ENCODE results near the gene P4HB. TPM values are rescaled to one million over a fixed set of nuclear protein-coding genes. Genes with fewer than 3 reads are reported as not detected.

The P4HB gene
- total RNA-seq, 1 donor from 2014 or later, result 309 TPM

GRCh38 chr17:81839301-81839700 lies 21.0 kb downstream of the P4HB start:
- intact Hi-C loops (cut with DNase I), result no loop called here
- ATAC-seq (ENCODE audit: poor library complexity), result no peak
- DNase-seq, result no peak

DNA sequence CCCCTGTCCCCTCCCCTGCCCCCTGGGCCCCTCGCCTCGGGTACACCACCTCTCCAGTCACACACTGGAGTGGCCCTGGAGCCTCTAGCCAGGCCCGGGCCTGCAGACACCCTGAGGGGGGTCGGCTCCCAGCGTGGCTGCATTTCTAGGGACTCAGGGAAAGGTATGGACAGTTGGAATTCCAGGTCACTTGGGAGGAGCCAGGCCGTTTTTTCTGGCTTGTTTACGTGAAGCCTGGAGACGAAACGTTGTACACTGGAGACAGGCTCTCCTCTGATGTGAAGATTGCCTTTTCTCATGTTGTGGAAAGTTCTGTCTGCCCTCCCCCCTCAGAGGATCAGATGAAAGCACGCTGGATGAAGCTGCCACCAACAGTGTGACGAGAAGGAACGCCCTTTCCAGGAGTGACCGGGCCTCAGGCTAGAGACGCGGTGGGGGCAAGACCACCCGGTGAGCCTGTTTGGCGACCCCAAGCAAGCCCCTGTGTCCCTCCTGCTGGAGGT lies 21.5 kb downstream of the P4HB start:
- DNase-seq (no peak), ATAC-seq (ENCODE audit: poor library complexity) (no peak)
- intact Hi-C loops (cut with DNase I), result no loop called here

DNA sequence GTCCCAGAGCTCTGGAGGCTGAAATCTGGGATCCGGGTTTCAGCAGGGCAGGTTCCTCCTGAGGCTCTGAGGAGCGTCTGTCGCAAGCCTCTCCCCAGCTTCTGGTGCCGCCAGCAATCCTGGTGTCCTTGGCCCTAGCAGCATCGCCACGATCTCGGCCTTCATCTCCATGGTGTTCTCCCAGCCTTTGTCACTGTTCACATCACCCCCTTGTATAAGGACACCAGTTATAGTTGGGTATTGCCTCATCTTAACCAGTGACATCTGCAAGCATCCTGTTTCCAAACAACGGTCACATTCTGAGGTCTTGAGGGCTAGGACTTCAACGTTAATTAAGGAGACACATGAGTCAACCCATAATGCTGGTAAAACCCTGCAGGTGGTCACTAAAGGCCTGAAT lies 22.7 kb downstream of the P4HB start:
- ATAC-seq (ENCODE audit: poor library complexity) (no peak), DNase-seq (no peak)
- intact Hi-C loops (cut with DNase I), result no loop called here

- ATAC-seq (ENCODE audit: poor library complexity), result no peak
- intact Hi-C loops (cut with DNase I), result no loop called here
Observed at GRCh38 chr17:81834831-81835267, 25.5 kb downstream of the P4HB start, which contains the start of gene PPP1R27. Gene PPP1R27 (minus strand): TSS chr17:81835050. CDS start chr17:81834953, 97 bp downstream.

GRCh38 chr17:81833921-81834830 lies 26.2 kb downstream of the P4HB start:
- DNase-seq (no peak), ATAC-seq (ENCODE audit: poor library complexity) (no peak)
- intact Hi-C loops (cut with DNase I), result no loop called here

More at GRCh38 chr17:81834831-81835267, 25.5 kb downstream of the P4HB start, which contains the start of gene PPP1R27:
- no peak for DNase-seq

GRCh38 chr17:81833160-81833920 lies 27.0 kb downstream of the P4HB start, which contains the start of gene MCRIP1:
Gene MCRIP1 (minus strand): TSS chr17:81833291. CDS start chr17:81824506, 8,785 bp downstream.
- intact Hi-C loops (cut with DNase I), result no loop called here
- peak; percentile 95 for ATAC-seq (ENCODE audit: poor library complexity)
- peak; percentile 98 for DNase-seq

GRCh38 chr17:81832608-81833159 lies 27.7 kb downstream of the P4HB start:
- intact Hi-C loops (cut with DNase I), result no loop called here
- DNase-seq (no peak), ATAC-seq (ENCODE audit: poor library complexity) (peak; percentile 17)

GRCh38 chr17:81831957-81832607 lies 28.3 kb downstream of the P4HB start:
- ATAC-seq (ENCODE audit: poor library complexity) (peak; percentile 20), DNase-seq (no peak)
- intact Hi-C loops (cut with DNase I), result no loop called here

GRCh38 chr17:81831563-81831956 lies 28.8 kb downstream of the P4HB start:
- ATAC-seq (ENCODE audit: poor library complexity), result no peak
- intact Hi-C loops (cut with DNase I), result no loop called here

GRCh38 chr17:81829858-81830257 lies 30.5 kb downstream of the P4HB start:
- intact Hi-C loops (cut with DNase I), result no loop called here

More at GRCh38 chr17:81831563-81831956, 28.8 kb downstream of the P4HB start:
- DNase-seq, result no peak

GRCh38 chr17:81828656-81829055 lies 31.7 kb downstream of the P4HB start:
- DNase-seq (no peak), ATAC-seq (ENCODE audit: poor library complexity) (no peak)
- intact Hi-C loops (cut with DNase I), result no loop called here

More at GRCh38 chr17:81829858-81830257, 30.5 kb downstream of the P4HB start:
- ATAC-seq (ENCODE audit: poor library complexity), result no peak
- no peak for DNase-seq

- intact Hi-C loops (cut with DNase I), result no loop called here
- ATAC-seq (ENCODE audit: poor library complexity), result no peak
- DNase-seq, result no peak
Observed at GRCh38 chr17:81825841-81826466, 34.4 kb downstream of the P4HB start.

- DNase-seq (no peak), ATAC-seq (ENCODE audit: poor library complexity) (no peak)
- intact Hi-C loops (cut with DNase I), result no loop called here
Observed at GRCh38 chr17:81824595-81824994, 35.7 kb downstream of the P4HB start.

DNA sequence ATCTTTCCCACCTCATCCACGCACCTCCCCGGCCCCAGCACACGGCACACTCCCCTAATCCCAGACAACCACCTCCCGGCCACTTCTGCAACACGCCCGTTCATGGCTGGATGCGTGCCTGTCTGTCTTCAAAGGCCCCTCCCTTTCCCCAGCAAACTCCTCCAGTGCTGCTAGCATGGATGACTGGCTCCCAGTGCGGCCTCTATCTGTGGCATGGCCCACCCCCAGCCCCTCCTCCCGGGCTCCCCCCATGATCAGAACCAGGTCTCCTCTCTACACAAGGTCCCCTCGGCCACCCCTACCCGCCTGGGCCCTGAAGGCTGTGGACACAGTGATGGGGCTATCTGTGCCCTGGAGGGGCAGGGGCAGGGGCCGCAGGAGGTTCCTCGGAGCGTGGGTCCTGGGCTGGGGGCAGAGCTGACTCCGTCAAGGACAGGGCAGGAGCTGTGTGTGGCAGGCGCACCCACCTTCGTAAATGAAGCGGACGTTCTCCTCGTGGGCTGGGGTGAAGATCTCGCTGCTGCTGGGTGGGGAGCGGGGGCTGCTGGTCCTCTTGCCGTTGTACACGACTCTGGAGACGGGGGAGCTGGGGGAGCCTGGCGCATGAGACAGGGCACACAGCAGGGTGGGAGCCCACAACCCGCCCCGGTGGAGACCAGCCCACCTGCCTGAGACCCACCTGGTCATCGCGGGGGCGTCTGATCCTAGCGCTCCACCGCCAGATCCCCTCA lies 36.4 kb downstream of the P4HB start:
- DNase-seq (no peak), ATAC-seq (ENCODE audit: poor library complexity) (no peak)
- intact Hi-C loops (cut with DNase I), result no loop called here

DNA sequence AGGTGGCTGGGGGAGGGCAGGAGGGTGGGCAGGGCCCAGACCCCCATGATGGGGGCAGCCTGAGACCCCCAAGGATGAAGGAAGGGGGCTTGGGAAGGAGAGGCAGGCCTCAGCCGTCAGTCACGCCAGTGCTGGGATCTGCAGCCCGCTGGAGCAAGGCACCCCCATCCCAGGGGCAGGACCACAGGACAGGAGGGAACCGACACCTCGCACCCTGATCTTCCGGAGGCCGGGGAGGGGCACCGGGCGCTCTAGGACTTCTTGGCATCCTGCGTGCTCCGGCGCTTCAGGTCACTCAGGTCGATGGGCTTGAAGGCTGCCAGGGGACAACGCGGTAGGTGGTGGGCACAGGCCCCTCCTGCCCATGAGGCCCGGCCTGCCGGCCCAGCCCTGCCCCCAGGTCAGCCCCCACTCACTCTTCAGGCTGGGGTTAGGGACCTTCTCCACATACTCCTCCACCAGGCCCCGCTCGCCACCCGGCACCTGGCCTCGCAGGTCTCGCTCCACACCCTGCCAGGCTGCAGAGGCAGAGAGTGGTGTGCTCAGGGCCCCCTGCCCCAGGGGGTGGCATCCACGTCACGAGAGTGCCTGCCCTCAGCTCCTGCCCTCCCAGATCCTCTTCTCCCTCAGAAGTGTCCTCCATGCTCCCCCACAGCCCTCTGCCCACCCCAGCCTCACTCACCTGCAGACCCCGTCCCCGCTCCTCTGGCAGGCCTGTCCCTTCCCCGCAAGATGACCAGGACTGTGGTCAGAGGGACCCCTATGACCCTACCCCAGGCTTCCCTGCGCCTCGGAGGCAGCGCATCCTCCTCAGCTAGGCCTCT lies 37.1 kb downstream of the P4HB start:
- ATAC-seq (ENCODE audit: poor library complexity), result no peak
- intact Hi-C loops (cut with DNase I), result no loop called here
- no peak for DNase-seq

DNA sequence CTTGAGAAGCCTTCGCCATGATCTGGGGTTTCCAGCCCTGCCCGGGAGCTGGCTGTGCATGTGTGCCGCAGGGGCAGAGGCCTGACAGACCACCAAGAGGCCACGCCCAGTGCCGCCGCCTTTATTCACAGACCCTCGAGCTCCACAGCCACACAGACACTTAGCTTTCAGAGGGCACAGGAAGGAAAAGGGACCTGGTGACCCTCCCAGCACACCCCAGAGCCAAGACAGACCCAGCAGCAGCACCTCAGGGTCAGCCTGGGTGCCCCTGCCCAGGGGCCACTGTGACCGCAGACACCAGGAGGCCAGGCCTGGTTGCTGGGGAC lies 38.1 kb downstream of the P4HB start:
- ATAC-seq (ENCODE audit: poor library complexity) (peak; percentile 1), DNase-seq (no peak)
- intact Hi-C loops (cut with DNase I), result no loop called here

Data from Right ventricle myocardium superior (tissue), 1 donor.